ENCODE results near the gene CDT1.

CDT1 gene

DNA sequence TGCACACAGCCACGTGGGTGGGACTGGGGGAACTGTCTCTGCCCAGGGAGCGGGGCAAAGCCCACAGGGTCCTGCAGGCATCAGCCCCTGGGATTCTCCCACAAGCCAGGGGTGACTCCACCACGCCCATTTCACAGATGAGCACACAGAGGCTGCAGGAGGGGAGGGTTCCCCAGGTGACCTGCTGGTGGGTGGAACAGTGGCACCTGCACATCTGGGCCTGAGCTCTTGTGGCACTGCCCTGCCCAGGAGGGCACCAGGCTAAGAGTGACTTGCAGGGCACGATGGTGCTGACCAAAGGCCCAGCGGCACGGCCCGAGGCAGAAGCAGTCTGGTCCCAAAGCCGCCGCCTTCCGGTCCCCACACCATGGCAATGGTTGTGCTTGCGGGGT, 42.5 kb upstream of the CDT1 start:
- H3K4me3 ChIP-seq (ENCODE audit: low read length), result no peak overlapping the region
- no CpG with 5 or more reads among the region's 11 CpGs for WGBS (ENCODE audit: insufficient coverage, insufficient read length)
- no peaks in the 10 kb centered on the region; the same call in 1 of the 2 replicates for H3K36me3 ChIP-seq (ENCODE audit: control insufficient read depth, insufficient read depth, low read length)
- no peak for DNase-seq (ENCODE audit: low read depth, low spot score)
- H3K9me3 ChIP-seq (ENCODE audit: control insufficient read depth, insufficient read depth, low read length), result no peaks in the 10 kb centered on the region
- no peak overlapping the region for H3K27ac ChIP-seq (ENCODE audit: low read length)
- H3K4me1 ChIP-seq (ENCODE audit: control insufficient read depth, insufficient read depth, low read length), result peaks cover 19% of the 10 kb centered on the region
- no peaks in the 10 kb centered on the region for H3K27me3 ChIP-seq (ENCODE audit: control insufficient read depth, insufficient read depth, low read length)

DNA sequence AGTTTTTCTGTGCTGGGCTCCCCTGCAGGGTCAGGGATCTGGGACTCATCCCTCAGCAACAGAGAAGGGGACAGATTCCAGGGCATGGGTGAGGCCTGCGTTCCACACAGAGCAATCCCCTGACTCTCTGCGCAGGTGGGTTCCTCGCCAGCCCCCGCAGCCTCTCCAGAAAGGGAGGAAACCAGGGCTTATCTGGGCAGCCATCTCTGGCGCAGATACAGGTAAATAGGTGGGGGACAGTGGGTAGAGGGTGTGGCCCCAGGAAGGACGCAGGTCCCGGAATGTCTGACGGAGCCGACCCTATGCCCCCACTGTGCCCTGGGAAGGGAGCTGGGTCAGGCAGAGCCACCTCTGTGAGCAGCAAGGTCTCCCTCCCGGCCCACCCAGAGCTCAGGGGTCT, 41.8 kb upstream of the CDT1 start:
- WGBS (ENCODE audit: insufficient coverage, insufficient read length), result no CpG with 5 or more reads among the region's 10 CpGs
- Histone ChIP-seq H3K27me3 (ENCODE audit: control insufficient read depth, insufficient read depth, low read length) (no peaks in the 10 kb centered on the region), H3K36me3 (ENCODE audit: control insufficient read depth, insufficient read depth, low read length) (no peaks in the 10 kb centered on the region; the same call in 1 of the 2 replicates), H3K4me3 (ENCODE audit: low read length) (no peak overlapping the region), H3K9me3 (ENCODE audit: control insufficient read depth, insufficient read depth, low read length) (no peaks in the 10 kb centered on the region), H3K27ac (ENCODE audit: low read length) (no peak overlapping the region), H3K4me1 (ENCODE audit: control insufficient read depth, insufficient read depth, low read length) (peaks cover 19% of the 10 kb centered on the region)
- DNase-seq (ENCODE audit: low read depth, low spot score), result no peak

DNA sequence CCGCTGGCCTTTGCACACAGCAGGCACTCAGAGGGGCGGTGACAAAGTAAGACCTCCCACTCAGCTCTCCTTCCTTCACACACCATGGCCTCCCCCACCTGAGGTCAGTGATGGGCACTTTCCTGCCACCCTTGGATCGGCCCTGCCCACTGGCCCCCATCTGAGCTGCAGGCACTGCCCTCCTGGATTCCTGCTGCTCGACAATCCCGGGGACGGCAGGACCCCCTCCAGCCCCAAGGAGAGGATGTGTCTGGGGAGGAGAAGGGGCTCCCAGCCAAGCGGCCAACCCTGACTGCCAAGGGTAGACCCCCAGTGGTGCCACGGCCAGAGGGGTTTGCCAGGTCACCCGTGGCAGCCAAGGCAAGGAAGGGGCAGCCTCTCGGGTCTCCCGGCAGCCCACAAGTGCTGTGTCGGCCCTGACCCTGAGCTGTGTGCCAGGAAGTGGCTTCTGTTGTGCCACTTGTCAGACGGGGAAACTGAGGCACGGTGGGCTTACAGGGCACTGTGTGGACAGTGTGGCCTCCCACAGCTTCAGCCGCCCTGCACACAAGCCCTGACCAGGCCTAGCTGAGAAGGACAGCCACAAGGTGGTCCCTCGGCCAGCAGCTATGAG, 41.2 kb upstream of the CDT1 start:
- H3K4me1 ChIP-seq (ENCODE audit: control insufficient read depth, insufficient read depth, low read length), result peaks cover 19% of the 10 kb centered on the region
- no peak overlapping the region for H3K27ac ChIP-seq (ENCODE audit: low read length)
- H3K27me3 ChIP-seq (ENCODE audit: control insufficient read depth, insufficient read depth, low read length), result no peaks in the 10 kb centered on the region
- H3K4me3 ChIP-seq (ENCODE audit: low read length), result no peak overlapping the region
- no peaks in the 10 kb centered on the region for H3K9me3 ChIP-seq (ENCODE audit: control insufficient read depth, insufficient read depth, low read length)
- no CpG with 5 or more reads among the region's 16 CpGs for WGBS (ENCODE audit: insufficient coverage, insufficient read length)
- H3K36me3 ChIP-seq (ENCODE audit: control insufficient read depth, insufficient read depth, low read length), result no peaks in the 10 kb centered on the region; the same call in 1 of the 2 replicates
- DNase-seq (ENCODE audit: low read depth, low spot score), result no peak

DNA sequence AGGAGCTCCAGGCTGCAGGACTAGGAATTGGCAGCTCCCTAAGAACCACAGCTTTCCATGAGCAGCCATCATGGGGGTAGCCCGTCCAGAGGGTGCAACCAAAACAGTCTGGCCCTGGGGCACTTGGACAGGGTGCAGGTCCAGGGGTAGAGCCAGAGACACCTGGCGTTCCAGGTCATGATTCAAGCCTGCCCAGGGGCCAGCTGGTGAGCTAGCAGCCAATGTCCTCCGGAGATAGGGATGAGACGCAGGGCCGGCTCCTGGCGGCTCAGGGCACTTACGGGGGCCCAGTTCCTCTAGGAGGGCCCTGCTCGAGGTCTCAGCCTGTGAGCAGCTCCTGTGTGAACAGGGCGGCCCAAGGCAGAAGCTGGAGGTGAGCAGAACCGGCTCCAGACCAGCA, 40.6 kb upstream of the CDT1 start:
- DNase-seq (ENCODE audit: low read depth, low spot score), result no peak
- WGBS (ENCODE audit: insufficient coverage, insufficient read length), result no CpG with 5 or more reads among the region's 10 CpGs
- no peak overlapping the region for H3K27ac ChIP-seq (ENCODE audit: low read length)
- peaks cover 19% of the 10 kb centered on the region for H3K4me1 ChIP-seq (ENCODE audit: control insufficient read depth, insufficient read depth, low read length)
- no peaks in the 10 kb centered on the region for H3K27me3 ChIP-seq (ENCODE audit: control insufficient read depth, insufficient read depth, low read length)
- H3K4me3 ChIP-seq (ENCODE audit: low read length), result no peak overlapping the region
- no peaks in the 10 kb centered on the region; the same call in 1 of the 2 replicates for H3K36me3 ChIP-seq (ENCODE audit: control insufficient read depth, insufficient read depth, low read length)
- H3K9me3 ChIP-seq (ENCODE audit: control insufficient read depth, insufficient read depth, low read length), result no peaks in the 10 kb centered on the region

DNA sequence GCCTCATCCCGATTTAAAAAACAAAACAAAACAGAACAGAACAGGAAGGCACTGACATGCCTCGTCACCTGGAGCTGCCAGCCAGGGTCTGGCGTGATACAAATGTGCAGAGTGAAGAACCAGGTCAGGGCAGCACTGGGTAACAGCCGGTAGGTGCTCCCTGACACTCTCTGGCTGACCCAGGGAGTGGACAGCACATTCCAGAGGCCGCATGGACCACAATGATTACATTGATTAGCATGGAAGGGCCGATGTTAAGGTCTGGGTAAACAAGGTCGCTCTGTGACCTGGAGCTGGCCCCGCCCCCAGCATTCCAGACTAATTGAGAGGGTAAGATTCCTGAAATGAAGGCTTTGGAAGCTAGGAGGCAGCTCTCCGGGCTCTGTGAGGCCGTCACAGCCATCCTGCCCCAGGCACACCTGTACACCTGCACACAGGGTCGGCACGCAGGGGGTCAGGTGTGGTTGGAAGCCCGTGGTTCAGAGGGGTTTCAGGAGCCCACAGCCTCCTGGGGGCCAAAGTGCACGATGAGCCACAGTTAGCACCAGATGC, 40.0 kb upstream of the CDT1 start:
- Histone ChIP-seq H3K4me3 (ENCODE audit: low read length) (no peak overlapping the region), H3K9me3 (ENCODE audit: control insufficient read depth, insufficient read depth, low read length) (no peaks in the 10 kb centered on the region), H3K36me3 (ENCODE audit: control insufficient read depth, insufficient read depth, low read length) (no peaks in the 10 kb centered on the region; the same call in 1 of the 2 replicates), H3K27me3 (ENCODE audit: control insufficient read depth, insufficient read depth, low read length) (no peaks in the 10 kb centered on the region), H3K4me1 (ENCODE audit: control insufficient read depth, insufficient read depth, low read length) (peaks cover 21% of the 10 kb centered on the region), H3K27ac (ENCODE audit: low read length) (no peak overlapping the region)
- DNase-seq (ENCODE audit: low read depth, low spot score), result no peak
- WGBS (ENCODE audit: insufficient coverage, insufficient read length), result no CpG with 5 or more reads among the region's 14 CpGs

DNA sequence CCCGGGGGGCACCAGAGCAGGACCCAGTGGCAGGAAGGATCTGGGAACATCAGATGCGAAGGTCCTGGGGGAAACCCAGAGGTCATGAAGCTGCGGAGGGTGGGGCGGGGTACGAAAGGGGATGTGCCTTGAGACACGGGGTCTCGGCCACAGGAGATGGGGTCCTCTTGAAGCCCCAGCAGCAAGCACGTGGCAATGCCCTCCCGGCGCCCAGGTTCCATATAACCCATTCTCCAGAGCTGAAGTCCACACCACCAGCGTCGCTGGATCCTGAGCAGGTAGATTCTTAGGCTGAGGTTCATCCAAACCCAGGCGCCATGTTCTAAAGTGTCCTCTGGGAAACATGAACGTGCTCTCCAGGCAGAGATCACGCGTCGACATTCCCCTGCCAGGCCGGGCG, 39.5 kb upstream of the CDT1 start:
- no peaks in the 10 kb centered on the region for H3K9me3 ChIP-seq (ENCODE audit: control insufficient read depth, insufficient read depth, low read length)
- H3K27ac ChIP-seq (ENCODE audit: low read length), result no peak overlapping the region
- no CpG with 5 or more reads among the region's 19 CpGs for WGBS (ENCODE audit: insufficient coverage, insufficient read length)

DNA sequence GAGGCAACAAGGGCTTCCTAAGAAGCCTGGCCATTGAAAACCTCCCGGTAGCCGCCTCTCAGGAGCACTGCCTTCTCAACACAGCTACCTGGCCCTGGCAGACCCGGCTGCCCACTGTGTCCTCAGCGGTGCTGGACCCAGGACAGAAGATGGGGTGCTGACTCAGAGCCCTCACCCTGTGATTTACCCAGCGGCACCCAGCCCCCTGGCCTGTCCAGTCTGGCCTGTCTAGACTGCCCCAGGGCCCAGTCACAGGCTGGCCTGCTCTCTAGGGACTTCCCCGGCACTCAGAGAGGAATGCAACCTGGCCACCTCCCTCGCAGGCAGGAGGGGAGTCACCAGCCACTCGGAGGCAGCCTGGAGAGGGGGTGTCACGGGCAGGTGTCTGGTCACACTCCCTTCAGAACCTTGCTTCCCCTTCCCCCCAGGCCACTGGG, 38.7 kb upstream of the CDT1 start:
- Histone ChIP-seq H3K36me3 (ENCODE audit: control insufficient read depth, insufficient read depth, low read length) (no peaks in the 10 kb centered on the region; the same call in 1 of the 2 replicates), H3K4me3 (ENCODE audit: low read length) (no peak overlapping the region), H3K27ac (ENCODE audit: low read length) (no peak overlapping the region), H3K27me3 (ENCODE audit: control insufficient read depth, insufficient read depth, low read length) (no peaks in the 10 kb centered on the region), H3K9me3 (ENCODE audit: control insufficient read depth, insufficient read depth, low read length) (no peaks in the 10 kb centered on the region), H3K4me1 (ENCODE audit: control insufficient read depth, insufficient read depth, low read length) (peaks cover 25% of the 10 kb centered on the region)
- no CpG with 5 or more reads among the region's 9 CpGs for WGBS (ENCODE audit: insufficient coverage, insufficient read length)
- no peak for DNase-seq (ENCODE audit: low read depth, low spot score)

More for the DNA sequence above, 39.5 kb upstream of the CDT1 start:
- Histone ChIP-seq H3K4me3 (ENCODE audit: low read length) (no peak overlapping the region), H3K27me3 (ENCODE audit: control insufficient read depth, insufficient read depth, low read length) (no peaks in the 10 kb centered on the region), H3K4me1 (ENCODE audit: control insufficient read depth, insufficient read depth, low read length) (peaks cover 24% of the 10 kb centered on the region), H3K36me3 (ENCODE audit: control insufficient read depth, insufficient read depth, low read length) (no peaks in the 10 kb centered on the region; the same call in 1 of the 2 replicates)
- DNase-seq (ENCODE audit: low read depth, low spot score), result no peak

DNA sequence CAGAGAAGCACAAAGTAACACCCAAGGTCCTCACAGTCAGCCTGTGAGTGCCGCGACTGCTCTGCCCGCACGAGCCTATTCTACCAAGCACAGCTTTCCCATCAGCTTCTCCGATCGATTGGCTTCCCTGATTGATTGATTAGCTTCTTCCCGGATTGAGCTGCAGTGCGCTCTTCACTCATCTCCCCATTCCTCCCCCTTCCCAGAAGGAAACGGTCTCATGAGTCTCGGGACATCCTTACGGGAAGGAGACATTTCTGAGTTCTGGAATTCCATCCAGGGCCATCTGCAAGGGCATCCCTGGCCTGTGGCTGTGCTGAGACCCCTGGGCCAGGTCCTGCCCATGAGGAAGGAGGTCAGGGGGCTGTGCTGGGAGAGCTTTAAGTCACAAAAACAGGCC, 36.6 kb upstream of the CDT1 start:
- no peak for DNase-seq (ENCODE audit: low read depth, low spot score)
- peaks cover 34% of the 10 kb centered on the region for H3K4me1 ChIP-seq (ENCODE audit: control insufficient read depth, insufficient read depth, low read length)
- H3K27ac ChIP-seq (ENCODE audit: low read length), result no peak overlapping the region

DNA sequence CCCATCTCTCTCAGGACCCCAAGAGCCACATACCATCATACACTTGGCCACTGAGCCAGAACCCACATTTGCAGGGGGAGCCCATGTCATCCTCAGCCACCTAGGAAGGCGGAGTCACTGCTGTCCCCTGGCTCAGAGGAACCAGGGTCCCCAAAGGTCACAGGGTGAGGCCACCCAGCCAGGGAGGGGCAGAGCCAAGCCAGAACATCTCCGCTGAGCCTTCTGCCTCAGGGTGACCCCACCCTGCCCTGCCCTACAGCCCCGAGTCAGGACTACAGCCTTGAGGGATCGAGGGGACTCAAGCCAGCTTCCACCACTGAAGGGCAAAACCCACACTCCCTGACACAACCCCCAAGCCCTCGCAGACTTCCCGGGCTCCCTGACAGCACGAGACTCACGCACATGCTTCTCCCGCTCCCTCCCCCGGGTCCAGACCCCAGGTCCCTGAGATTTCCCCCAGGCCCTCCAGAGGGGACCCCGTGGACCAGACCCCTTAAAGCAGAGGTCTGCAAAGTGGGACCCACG, 36.0 kb upstream of the CDT1 start:
- Histone ChIP-seq H3K27ac (ENCODE audit: low read length) (no peak overlapping the region), H3K27me3 (ENCODE audit: control insufficient read depth, insufficient read depth, low read length) (no peaks in the 10 kb centered on the region), H3K4me1 (ENCODE audit: control insufficient read depth, insufficient read depth, low read length) (peaks cover 29% of the 10 kb centered on the region), H3K9me3 (ENCODE audit: control insufficient read depth, insufficient read depth, low read length) (no peaks in the 10 kb centered on the region), H3K36me3 (ENCODE audit: control insufficient read depth, insufficient read depth, low read length) (no peaks in the 10 kb centered on the region; the same call in 1 of the 2 replicates), H3K4me3 (ENCODE audit: low read length) (no peak overlapping the region)
- no peak for DNase-seq (ENCODE audit: low read depth, low spot score)
- no CpG with 5 or more reads among the region's 12 CpGs for WGBS (ENCODE audit: insufficient coverage, insufficient read length)

More for the DNA sequence above, 36.6 kb upstream of the CDT1 start:
- Histone ChIP-seq H3K27me3 (ENCODE audit: control insufficient read depth, insufficient read depth, low read length) (no peaks in the 10 kb centered on the region), H3K9me3 (ENCODE audit: control insufficient read depth, insufficient read depth, low read length) (no peaks in the 10 kb centered on the region), H3K4me3 (ENCODE audit: low read length) (no peak overlapping the region), H3K36me3 (ENCODE audit: control insufficient read depth, insufficient read depth, low read length) (no peaks in the 10 kb centered on the region; the same call in 1 of the 2 replicates)
- no CpG with 5 or more reads among the region's 11 CpGs for WGBS (ENCODE audit: insufficient coverage, insufficient read length)

DNA sequence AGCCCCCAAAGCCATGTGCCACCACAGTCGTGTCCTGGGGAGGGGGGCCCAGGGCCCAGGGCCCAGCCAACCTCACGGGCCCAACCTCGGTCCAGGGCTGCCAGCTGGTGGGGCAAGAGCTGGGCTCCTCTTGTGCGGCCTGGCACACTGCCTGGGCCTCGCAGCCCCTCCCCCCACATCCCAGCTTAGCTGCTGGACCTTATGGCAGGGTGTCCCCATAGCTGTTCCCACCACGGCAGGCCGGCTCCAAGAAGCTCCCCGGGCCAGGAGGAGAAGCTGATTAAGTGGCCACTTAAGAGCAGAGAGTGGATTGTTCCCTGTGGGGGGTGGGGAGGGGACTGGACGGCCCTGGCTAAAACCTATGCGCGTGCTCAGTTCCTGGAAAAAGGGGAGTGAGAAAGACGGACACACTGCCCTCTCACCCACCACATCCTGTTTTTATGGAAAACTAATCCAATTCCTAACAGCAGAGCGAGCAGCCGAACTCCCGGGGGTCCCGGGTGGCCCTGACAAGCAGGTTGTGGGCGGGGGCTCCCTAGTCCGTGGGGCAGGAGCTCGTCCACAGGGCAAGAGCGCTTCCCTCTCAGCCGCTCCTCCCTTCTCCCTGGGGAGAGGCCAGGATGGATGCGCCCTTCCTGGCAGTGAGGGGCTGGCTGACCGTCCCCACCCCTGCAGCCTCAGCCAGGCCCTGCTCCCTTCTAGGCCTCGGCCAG, 35.4 kb upstream of the CDT1 start:
- Histone ChIP-seq H3K9me3 (ENCODE audit: control insufficient read depth, insufficient read depth, low read length) (no peaks in the 10 kb centered on the region), H3K4me1 (ENCODE audit: control insufficient read depth, insufficient read depth, low read length) (peaks cover 26% of the 10 kb centered on the region), H3K27me3 (ENCODE audit: control insufficient read depth, insufficient read depth, low read length) (no peaks in the 10 kb centered on the region), H3K4me3 (ENCODE audit: low read length) (no peak overlapping the region), H3K36me3 (ENCODE audit: control insufficient read depth, insufficient read depth, low read length) (no peaks in the 10 kb centered on the region), H3K27ac (ENCODE audit: low read length) (no peak overlapping the region)
- WGBS (ENCODE audit: insufficient coverage, insufficient read length), result no CpG with 5 or more reads among the region's 24 CpGs
- DNase-seq (ENCODE audit: low read depth, low spot score), result no peak
